HFF-Myc (cell line): ENCODE measurements around the gene PANK4.
"Not testable (repeated sequence)": the region's sequence is repeated elsewhere in the genome, so short reads cannot be mapped to it uniquely, and the experiment has no call there.

Experiments used
- DNase-seq: peaks from one replicate; pipeline ENCODE4 v3.0.0-alpha.2; 2011; ENCODE audit warnings: low read depth; ENCODE audit errors: extremely low read depth
- H3K4me3 ChIP-seq: replicated peaks from 2 replicates; pipeline ENCODE4 v1.5.1; 2011; ENCODE audit warnings: low read depth, mild to moderate bottlenecking, control low read depth, low read length
- CTCF ChIP-seq: IDR thresholded peaks from 2 replicates; pipeline ENCODE4 v1.5.1; 2012; ENCODE audit warnings: mild to moderate bottlenecking, low read depth, low read length, control low read depth; ENCODE audit errors: missing control alignments

Gene PANK4

GRCh38 chr1:2462819-2463218, 63.6 kb downstream of the PANK4 start:
- TF ChIP-seq CTCF = no peak
- DNase-seq = no peak
- H3K4me3 ChIP-seq = no peak overlapping the region

- no peak overlapping the region for H3K4me3 ChIP-seq
Observed at GRCh38 chr1:2460996-2461751, 65.2 kb downstream of the PANK4 start.

GRCh38 chr1:2460203-2460602, 66.2 kb downstream of the PANK4 start:
- DNase-seq = no peak
- H3K4me3 ChIP-seq = no peak overlapping the region
- TF ChIP-seq CTCF = no peak

More at GRCh38 chr1:2460996-2461751, 65.2 kb downstream of the PANK4 start:
- DNase-seq = no peak
- TF ChIP-seq CTCF = no peak

GRCh38 chr1:2459757-2460156, 66.6 kb downstream of the PANK4 start:
- no peak for DNase-seq
- no peak overlapping the region for H3K4me3 ChIP-seq
- TF ChIP-seq CTCF = no peak

GRCh38 chr1:2459102-2459753, 67.2 kb downstream of the PANK4 start:
- H3K4me3 ChIP-seq, DNase-seq: not testable (repeated sequence)

GRCh38 chr1:2458687-2459086, 67.7 kb downstream of the PANK4 start:
- H3K4me3 ChIP-seq = no peak overlapping the region
- TF ChIP-seq CTCF = no peak
- no peak for DNase-seq
